ENCODE results near the gene WNT9B. TPM values are rescaled to one million over a fixed set of nuclear protein-coding genes. Genes with fewer than 3 reads are reported as not detected.

The WNT9B gene
- total RNA-seq, 2 donors from 2014 or later = not detected

- Mint-ChIP-seq H3K27ac (no peak overlapping the region), H3K4me1 (no peaks in the 10 kb centered on the region), H3K27me3 (peaks cover 22% of the 10 kb centered on the region), H3K9me3 (no peaks in the 10 kb centered on the region), H3K36me3 (ENCODE audit: low read depth) (no peaks in the 10 kb centered on the region), H3K4me3 (no peak overlapping the region)
- ATAC-seq (replicated peaks) = no peak
These were observed 8.6 kb downstream of the WNT9B start for GRCh38 chr17:46859996-46860395.

GRCh38 chr17:46862949-46863348, 11.6 kb downstream of the WNT9B start:
- Mint-ChIP-seq H3K27me3 (peaks cover 26% of the 10 kb centered on the region), H3K4me3 (no peak overlapping the region), H3K27ac (no peak overlapping the region), H3K4me1 (no peaks in the 10 kb centered on the region), H3K9me3 (no peaks in the 10 kb centered on the region), H3K36me3 (ENCODE audit: low read depth) (no peaks in the 10 kb centered on the region)
- ATAC-seq (replicated peaks) = no peak

GRCh38 chr17:46863383-46864121, 12.2 kb downstream of the WNT9B start:
- Mint-ChIP-seq H3K27me3 (peaks cover 26% of the 10 kb centered on the region), H3K4me1 (no peaks in the 10 kb centered on the region), H3K36me3 (ENCODE audit: low read depth) (no peaks in the 10 kb centered on the region), H3K27ac (no peak overlapping the region), H3K9me3 (no peaks in the 10 kb centered on the region), H3K4me3 (no peak overlapping the region)
- ATAC-seq (replicated peaks) = no peak

- Mint-ChIP-seq H3K4me1 (no peaks in the 10 kb centered on the region), H3K4me3 (no peak overlapping the region), H3K27ac (no peak overlapping the region), H3K27me3 (peaks cover 22% of the 10 kb centered on the region), H3K36me3 (ENCODE audit: low read depth) (no peaks in the 10 kb centered on the region), H3K9me3 (no peaks in the 10 kb centered on the region)
- no peak for ATAC-seq (replicated peaks)
These were observed 13.7 kb downstream of the WNT9B start for GRCh38 chr17:46865100-46865499.

GRCh38 chr17:46866325-46866724, 14.9 kb downstream of the WNT9B start:
- Mint-ChIP-seq H3K9me3 (no peaks in the 10 kb centered on the region), H3K4me1 (no peaks in the 10 kb centered on the region), H3K27me3 (peaks cover 22% of the 10 kb centered on the region), H3K36me3 (ENCODE audit: low read depth) (no peaks in the 10 kb centered on the region), H3K4me3 (no peak overlapping the region), H3K27ac (no peak overlapping the region)
- ATAC-seq (replicated peaks) = no peak

GRCh38 chr17:46866747-46867146, 15.4 kb downstream of the WNT9B start:
- ATAC-seq (replicated peaks) = no peak
- H3K4me1 Mint-ChIP-seq = no peaks in the 10 kb centered on the region
- peaks cover 22% of the 10 kb centered on the region for H3K27me3 Mint-ChIP-seq
- H3K9me3 Mint-ChIP-seq = no peaks in the 10 kb centered on the region
- H3K4me3 Mint-ChIP-seq = no peak overlapping the region
- no peak overlapping the region for H3K27ac Mint-ChIP-seq
- H3K36me3 Mint-ChIP-seq (ENCODE audit: low read depth) = no peaks in the 10 kb centered on the region

GRCh38 chr17:46868689-46869187, 17.4 kb downstream of the WNT9B start:
- Mint-ChIP-seq H3K27me3 (peaks cover 17% of the 10 kb centered on the region), H3K4me3 (no peak overlapping the region), H3K4me1 (no peaks in the 10 kb centered on the region), H3K27ac (no peak overlapping the region), H3K36me3 (ENCODE audit: low read depth) (no peaks in the 10 kb centered on the region), H3K9me3 (no peaks in the 10 kb centered on the region)
- no peak for ATAC-seq (replicated peaks)

- peaks cover 13% of the 10 kb centered on the region for H3K27me3 Mint-ChIP-seq
- no peaks in the 10 kb centered on the region for H3K36me3 Mint-ChIP-seq (ENCODE audit: low read depth)
- H3K4me1 Mint-ChIP-seq = no peaks in the 10 kb centered on the region
- H3K4me3 Mint-ChIP-seq = no peak overlapping the region
- no peak overlapping the region for H3K27ac Mint-ChIP-seq
- ATAC-seq (replicated peaks) = no peak
- no peaks in the 10 kb centered on the region for H3K9me3 Mint-ChIP-seq
These were observed 17.9 kb downstream of the WNT9B start for GRCh38 chr17:46869296-46869695.

GRCh38 chr17:46869975-46870803, 18.8 kb downstream of the WNT9B start:
- H3K27ac Mint-ChIP-seq = no peak overlapping the region
- H3K27me3 Mint-ChIP-seq = peaks cover 13% of the 10 kb centered on the region
- H3K4me3 Mint-ChIP-seq = no peak overlapping the region
- no peaks in the 10 kb centered on the region for H3K9me3 Mint-ChIP-seq
- H3K36me3 Mint-ChIP-seq (ENCODE audit: low read depth) = no peaks in the 10 kb centered on the region
- no peak for ATAC-seq (replicated peaks)
- no peaks in the 10 kb centered on the region for H3K4me1 Mint-ChIP-seq

GRCh38 chr17:46872421-46872820, 21.0 kb downstream of the WNT9B start:
- no peak for ATAC-seq (replicated peaks)
- Mint-ChIP-seq H3K27me3 (no peaks in the 10 kb centered on the region), H3K4me1 (no peaks in the 10 kb centered on the region), H3K9me3 (no peaks in the 10 kb centered on the region), H3K36me3 (ENCODE audit: low read depth) (no peaks in the 10 kb centered on the region), H3K4me3 (no peak overlapping the region), H3K27ac (no peak overlapping the region)

- Mint-ChIP-seq H3K4me3 (no peak overlapping the region), H3K36me3 (ENCODE audit: low read depth) (no peaks in the 10 kb centered on the region), H3K9me3 (no peaks in the 10 kb centered on the region), H3K27me3 (no peaks in the 10 kb centered on the region), H3K4me1 (no peaks in the 10 kb centered on the region), H3K27ac (no peak overlapping the region)
- ATAC-seq (replicated peaks) = no peak
These were observed 22.7 kb downstream of the WNT9B start for GRCh38 chr17:46873941-46874645.

- Mint-ChIP-seq H3K4me3 (no peak overlapping the region), H3K27me3 (no peaks in the 10 kb centered on the region), H3K9me3 (no peaks in the 10 kb centered on the region), H3K36me3 (ENCODE audit: low read depth) (no peaks in the 10 kb centered on the region), H3K27ac (no peak overlapping the region), H3K4me1 (no peaks in the 10 kb centered on the region)
- ATAC-seq (replicated peaks) = no peak
These were observed 23.5 kb downstream of the WNT9B start for GRCh38 chr17:46874906-46875305.

GRCh38 chr17:46875849-46876352, 24.5 kb downstream of the WNT9B start:
- Mint-ChIP-seq H3K4me3 (no peak overlapping the region), H3K9me3 (no peaks in the 10 kb centered on the region), H3K4me1 (no peaks in the 10 kb centered on the region), H3K27ac (no peak overlapping the region), H3K36me3 (ENCODE audit: low read depth) (no peaks in the 10 kb centered on the region), H3K27me3 (no peaks in the 10 kb centered on the region)
- no peak for ATAC-seq (replicated peaks)

GRCh38 chr17:46876353-46876887, 25.0 kb downstream of the WNT9B start:
- Mint-ChIP-seq H3K4me3 (no peak overlapping the region), H3K36me3 (ENCODE audit: low read depth) (no peaks in the 10 kb centered on the region), H3K4me1 (no peaks in the 10 kb centered on the region), H3K27ac (no peak overlapping the region), H3K9me3 (no peaks in the 10 kb centered on the region), H3K27me3 (no peaks in the 10 kb centered on the region)
- ATAC-seq (replicated peaks) = no peak

Data from activated T-helper 17 cell treated with anti-CD3 and anti-CD28 coated beads, Interleukin-2, amount 50 U/mL, for 72 hours (primary cell).